NCI-H510A treated with DMSO at 0.1 percent for 48 hours (cell line): ENCODE data around the gene DNAJC1.

Experiments used
- DNase-seq: peaks from one replicate; lab custom pipeline; 2025; lab: John Stamatoyannopoulos, UW

Gene DNAJC1

DNA sequence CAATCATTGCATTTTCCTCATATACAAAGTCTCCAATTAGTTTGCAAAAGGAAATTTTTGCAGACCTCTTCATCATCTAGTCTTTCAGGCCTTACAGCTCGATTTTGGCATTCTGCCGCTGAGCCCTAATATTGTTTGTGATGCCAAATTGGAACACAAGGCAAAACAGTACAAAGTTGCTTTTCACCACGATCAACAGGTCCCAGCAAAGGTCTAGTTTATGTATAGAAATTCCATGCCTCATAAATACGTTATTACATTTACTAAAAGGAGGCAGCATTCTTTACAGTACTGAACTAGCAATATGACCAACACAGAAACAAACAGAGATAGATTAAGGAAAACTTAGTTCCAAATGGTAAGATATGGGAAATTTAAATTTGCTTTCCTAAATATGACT, 7.0 kb upstream of the DNAJC1 start:
- DNase-seq = no peak

DNA sequence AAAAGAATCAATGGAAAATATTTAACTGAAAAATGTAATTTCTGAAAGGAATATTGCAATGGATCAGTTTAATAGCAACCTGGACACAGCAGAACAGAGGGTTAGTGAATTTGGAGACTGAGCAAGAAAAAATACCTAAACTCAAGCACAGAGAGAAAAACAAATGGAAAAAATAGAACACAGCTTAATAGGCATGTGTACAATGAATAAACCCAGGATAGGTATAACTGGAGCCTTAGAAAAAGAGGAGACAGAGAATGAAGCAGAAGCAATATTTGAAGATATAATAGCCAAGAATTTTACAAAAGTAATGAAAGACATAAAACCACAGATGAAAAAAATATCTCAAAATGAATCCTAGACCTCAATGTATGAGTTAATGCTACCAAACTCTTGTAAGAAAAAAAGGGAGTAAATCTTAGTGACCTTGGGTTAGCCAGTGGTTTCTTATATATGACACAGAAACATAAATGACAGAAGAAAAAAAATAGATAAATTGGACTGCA, 2.9 kb upstream of the DNAJC1 start:
- DNase-seq = no peak

DNA sequence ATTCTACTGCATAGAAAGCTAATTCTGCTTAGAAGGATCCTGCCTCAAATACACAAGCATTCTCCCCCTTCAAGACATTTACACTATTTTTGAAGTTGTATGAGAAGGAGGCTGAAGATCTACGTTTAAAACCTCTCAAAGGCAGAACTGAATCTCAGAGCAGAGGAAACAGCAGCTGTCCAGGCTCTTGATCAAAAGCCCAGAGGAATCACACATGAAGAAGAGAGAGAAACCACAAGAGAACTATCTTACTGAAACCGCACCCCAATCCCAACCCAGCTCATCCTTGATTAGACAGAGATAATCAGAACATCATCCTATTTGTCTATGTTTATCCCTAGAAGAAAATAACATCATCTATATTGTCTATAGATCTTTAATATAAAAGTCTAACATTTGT, 2.2 kb upstream of the DNAJC1 start:
- DNase-seq = no peak

DNA sequence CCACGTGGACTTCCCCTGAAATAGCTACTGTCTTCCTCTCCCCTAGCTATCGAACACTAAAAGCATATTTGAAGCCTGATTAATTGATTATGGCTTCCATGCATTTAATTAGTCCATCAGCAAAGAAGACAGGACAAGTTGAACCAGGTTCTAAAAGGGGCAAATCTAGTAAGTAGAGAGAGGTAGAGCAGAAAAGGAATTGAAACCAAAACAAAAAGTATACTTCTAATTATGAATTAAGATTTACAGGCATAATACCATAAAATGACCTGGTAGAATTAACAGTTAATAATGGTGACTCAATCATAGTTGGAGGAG, 393 bp upstream of the DNAJC1 start:
- no peak for DNase-seq

DNA sequence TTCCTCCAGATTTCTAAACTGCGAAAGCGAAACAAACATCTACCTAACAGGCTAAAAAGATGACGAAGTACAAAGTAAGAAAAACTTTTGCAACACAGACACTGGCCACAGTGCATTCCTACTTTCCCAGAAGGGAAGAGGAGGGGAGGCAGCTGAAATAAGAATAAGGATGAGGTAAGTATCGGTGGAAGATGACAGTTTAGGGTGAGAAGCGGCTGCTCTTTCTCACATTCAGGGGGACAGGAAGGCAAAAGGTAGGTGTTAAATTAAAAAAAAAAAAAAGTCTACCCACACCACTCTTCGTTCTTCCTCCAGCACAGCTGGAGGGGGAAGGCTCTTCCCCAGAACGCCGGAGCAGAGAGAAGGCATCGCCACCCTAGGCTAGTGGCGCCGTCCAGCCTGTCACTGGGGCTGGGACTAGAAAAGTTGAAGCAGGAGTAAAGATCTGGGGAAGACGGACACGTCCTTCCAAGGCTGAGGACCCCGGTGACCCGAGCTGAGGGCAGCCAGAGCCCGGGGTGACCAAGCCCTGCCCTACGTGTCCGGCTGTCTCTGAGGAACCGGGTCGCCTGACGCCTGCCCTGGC, 846 bp downstream of the DNAJC1 start:
- no peak for DNase-seq

DNA sequence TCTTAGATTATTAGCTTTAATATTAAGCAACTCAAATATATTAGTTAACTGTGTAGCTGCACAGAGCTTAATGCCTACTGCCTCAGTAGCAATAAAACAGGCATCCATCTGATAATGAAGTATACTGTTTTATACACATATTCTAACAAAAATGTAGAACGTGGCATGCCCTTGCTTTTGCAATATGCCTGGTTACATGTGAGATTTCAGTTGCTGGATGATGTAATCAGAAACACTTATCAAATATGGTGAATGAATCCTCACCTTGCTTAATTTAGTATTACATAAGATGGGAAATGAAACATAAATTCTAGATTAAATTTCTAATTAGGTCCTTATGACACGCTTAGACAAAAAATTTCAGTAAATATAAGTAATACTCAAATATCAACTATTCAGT, 8.0 kb downstream of the DNAJC1 start:
- DNase-seq = no peak

DNA sequence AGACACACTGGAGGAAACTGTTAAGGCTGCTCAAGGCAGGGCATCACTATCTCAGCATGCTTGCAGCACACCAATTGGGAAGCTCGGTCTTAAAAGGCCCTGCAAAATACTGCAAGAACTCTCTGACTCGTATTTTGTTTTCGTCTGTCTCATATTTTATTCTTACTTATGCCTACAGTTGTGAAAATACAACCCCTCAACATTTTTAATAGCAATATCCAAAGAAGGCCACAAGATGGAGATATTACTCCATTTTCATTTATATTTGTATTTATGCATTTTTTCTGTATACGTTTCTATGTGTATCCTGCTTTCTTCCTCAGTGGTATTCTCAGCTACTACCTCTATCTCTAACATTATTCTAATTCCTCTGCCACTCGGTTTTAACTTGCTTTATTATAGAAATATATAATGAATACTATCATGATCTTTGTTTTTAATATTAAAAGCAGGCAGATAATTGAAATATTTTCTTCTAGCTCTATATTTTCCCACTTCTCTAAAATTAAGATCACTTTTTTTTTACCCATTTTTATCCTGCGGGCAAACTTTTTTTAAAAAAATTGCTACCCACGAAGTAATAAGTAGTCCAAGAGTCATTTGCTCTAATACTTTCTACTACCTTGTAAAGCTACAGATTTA, 10.0 kb downstream of the DNAJC1 start:
- DNase-seq = no peak

DNA sequence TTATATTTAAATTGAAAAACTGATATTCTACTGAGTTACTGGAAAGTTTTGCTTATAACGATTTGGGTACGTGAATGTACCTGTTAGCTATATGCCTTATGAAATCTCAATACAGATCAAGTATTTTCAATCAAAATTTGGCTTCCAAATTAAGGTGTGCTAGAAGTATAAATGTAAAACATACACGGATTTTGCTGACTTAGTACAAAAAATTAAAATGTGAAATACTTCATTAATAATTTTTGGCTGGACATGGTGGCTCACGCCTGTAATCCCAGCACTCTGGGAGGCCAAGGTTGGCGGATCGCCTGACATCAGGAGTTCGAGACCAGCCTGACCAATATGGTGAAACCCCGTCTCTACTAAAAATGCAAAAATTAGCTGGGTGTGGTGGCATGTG, 11.7 kb downstream of the DNAJC1 start:
- no peak for DNase-seq

- no peak for DNase-seq
These were observed 13.1 kb downstream of the DNAJC1 start for GRCh38 chr10:21990449-21990848.

GRCh38 chr10:21989453-21990154, 13.9 kb downstream of the DNAJC1 start:
- peak; percentile 37 for DNase-seq

- DNase-seq = no peak
These were observed 18.0 kb downstream of the DNAJC1 start for GRCh38 chr10:21985541-21985940.

DNA sequence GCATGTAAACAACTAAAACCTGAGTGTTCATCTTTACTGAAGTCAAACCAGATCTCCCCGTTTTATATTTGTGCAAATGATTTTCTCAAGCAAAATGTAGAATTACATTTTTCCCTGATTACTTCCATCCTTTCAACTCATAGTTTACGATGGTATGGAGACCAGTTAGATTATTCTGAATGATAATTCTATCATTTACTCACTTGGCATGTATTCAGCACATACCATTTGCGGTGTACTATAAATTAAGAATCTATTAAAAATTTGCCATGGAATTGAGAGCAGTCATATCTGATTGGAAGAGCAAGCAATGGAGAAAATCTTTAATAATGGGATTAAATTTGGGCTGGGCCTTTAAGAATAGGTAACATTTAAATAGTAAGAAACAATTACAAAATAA, 22.4 kb downstream of the DNAJC1 start:
- no peak for DNase-seq

DNA sequence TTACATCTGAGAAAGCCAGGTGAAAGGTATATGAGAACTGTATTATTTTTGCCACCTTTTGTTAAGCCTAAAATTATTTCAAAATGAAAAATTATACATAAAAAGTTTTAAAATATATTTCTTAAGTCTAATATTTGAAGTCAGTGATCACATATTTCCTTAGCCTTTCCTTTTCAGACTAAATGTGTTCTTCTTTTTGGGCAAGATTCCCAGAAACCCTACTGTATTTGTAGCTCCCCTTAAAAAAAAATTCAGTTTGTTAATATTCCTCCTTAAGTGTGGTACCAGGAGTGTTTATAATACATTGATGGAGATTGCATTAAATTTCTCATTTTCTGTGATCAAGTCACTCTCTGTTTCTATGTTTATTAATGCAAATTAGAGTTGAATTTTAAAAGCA, 22.8 kb downstream of the DNAJC1 start:
- DNase-seq = no peak

GRCh38 chr10:21978191-21978862, 25.2 kb downstream of the DNAJC1 start:
- no peak for DNase-seq

DNA sequence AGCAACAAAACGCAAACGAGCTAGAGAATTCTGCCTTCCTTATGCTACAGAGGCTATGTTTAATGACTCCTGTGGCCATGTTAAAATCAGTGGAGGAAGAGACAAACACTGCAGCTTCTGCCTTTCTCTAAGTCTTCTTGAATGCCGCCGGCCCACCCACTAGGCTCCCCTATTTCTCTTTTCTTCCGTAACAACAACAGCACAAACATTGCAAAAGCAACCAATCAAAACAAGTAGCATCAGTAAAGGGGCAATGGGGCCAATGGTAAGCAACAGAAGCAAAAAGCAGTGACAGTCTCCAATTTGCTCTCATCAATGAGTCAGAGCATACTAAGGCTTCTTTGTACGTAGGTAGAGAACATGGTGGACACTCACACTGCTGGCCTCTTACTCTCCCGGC, 26.8 kb downstream of the DNAJC1 start:
- DNase-seq = no peak

GRCh38 chr10:21976280-21976679, 27.2 kb downstream of the DNAJC1 start:
- no peak for DNase-seq

DNA sequence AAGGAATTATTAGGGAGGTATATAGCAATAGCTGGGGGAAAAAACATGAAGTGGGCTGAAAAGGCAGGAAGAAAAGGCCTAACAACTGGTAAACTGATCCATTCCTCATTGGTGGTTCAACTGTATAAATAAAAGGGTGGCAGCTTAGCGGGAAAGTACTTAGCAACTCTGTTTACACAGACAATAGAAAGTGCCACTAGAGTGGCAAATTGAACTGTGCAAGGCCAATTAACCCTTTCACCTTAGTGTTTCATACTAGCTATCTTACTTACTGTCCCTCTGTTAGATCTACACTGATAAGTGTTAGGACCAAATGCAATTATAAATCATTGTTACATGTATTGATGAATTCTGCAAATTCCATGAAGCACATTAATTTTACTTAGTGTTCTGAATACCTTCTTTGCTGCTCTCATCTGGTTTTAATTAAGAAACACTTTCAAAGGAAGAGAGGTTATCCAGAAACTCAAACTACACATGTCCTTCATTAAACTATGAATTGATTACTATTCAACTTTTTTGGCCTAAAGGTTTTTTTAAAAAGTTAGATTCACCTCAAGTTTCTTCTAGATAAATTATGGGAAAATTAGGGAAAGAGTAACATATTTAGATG, 28.0 kb downstream of the DNAJC1 start:
- peak; percentile 90 for DNase-seq

GRCh38 chr10:21972584-21972983, 30.9 kb downstream of the DNAJC1 start:
- DNase-seq = no peak

- no peak for DNase-seq
These were observed 33.9 kb downstream of the DNAJC1 start for GRCh38 chr10:21969326-21970287.

- DNase-seq = no peak
These were observed 38.4 kb downstream of the DNAJC1 start for GRCh38 chr10:21964983-21965665.

DNA sequence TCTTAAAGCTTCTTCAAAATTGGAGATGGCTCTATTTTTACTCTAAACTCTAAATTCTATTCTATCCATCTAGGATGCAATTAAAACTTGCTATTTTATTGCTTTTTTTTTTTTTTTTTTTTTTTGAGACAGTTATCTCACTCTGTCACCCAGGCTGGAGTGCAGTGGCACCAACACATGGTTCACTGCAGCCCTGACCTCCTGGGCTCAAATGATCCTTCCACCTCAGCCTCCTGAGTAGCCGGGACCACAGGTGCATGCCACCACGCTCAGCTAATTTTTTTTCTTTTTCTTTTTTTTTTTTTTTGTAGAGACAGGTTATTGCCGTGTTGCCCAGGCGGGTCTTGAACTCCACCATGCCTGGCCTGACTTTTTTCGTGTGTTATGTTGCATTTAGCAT, 41.2 kb downstream of the DNAJC1 start:
- DNase-seq = no peak
